ENCODE measurements around the gene LBP. TPM values are rescaled to one million over a fixed set of nuclear protein-coding genes. Genes with fewer than 3 reads are reported as not detected.
A peak's percentile ranks its signal among the peaks of the same experiment; 100 is the strongest.

The LBP gene
- total and polyA plus RNA-seq, 10 of the 15 experiments (the other 5 are each of a cell fraction or from before 2014, with no cell fraction given) = 0.04 to 0.10 TPM; not detected in 8

GRCh38 chr20:38369389-38369788 lies 23.1 kb downstream of the LBP start:
- peak overlapping the region; percentile 3; the same call in 1 of the 2 replicates for H2AFZ ChIP-seq (ENCODE audit: control insufficient read depth, low read depth, low read length)
- TF ChIP-seq USF1 (IDR thresholded peaks at IDR 0.05; ENCODE audit: borderline replicate concordance, extremely low read length, insufficient read depth, low read depth, low read length) (no peak), SIX5 (IDR thresholded peaks at IDR 0.05; ENCODE audit: low read depth, low read length, severe bottlenecking) (peak; percentile 52), PKNOX1 (IDR thresholded peaks at IDR 0.05) (peak; percentile 81), NFYB (IDR thresholded peaks at IDR 0.05; ENCODE audit: insufficient read depth, low read depth, low read length) (peak; percentile 62; the same call in 1 of the 2 replicates), GABPA (IDR thresholded peaks at IDR 0.05; ENCODE audit: low read depth) (peak; percentile 68), YY1 (IDR thresholded peaks at IDR 0.05; ENCODE audit: low read depth, low read length) (0 out of 2 replicates have a peak, but pooled peaks have one; percentile 33), E2F4 (IDR thresholded peaks at IDR 0.05; ENCODE audit: low read depth, low read length) (no peak), CREM (IDR thresholded peaks at IDR 0.05; ENCODE audit: low read depth) (no peak)
- WGBS (ENCODE audit: insufficient coverage, insufficient replicate concordance, low lambda C conversion rate, missing lambda C conversion rate) = 0% methylated on average over 2 of the region's 2 CpGs
- H3K79me2 ChIP-seq (ENCODE audit: control insufficient read depth, insufficient read depth, low read length) = no peaks in the 10 kb centered on the region
- no peak overlapping the region for H3K4me2 ChIP-seq (ENCODE audit: control insufficient read depth, insufficient read depth)
- peak; percentile 23 for FAIRE-seq
- in situ Hi-C loops (cut with MboI) (no loop called here), intact Hi-C loops (cut with micrococcal nuclease; ENCODE audit: unreplicated experiment) (no loop called here)
- H3K27ac ChIP-seq (ENCODE audit: control insufficient read depth, insufficient read depth) = no peak overlapping the region
- no peak overlapping the region for H3K4me3 ChIP-seq
- no peaks in the 10 kb centered on the region for H3K4me1 ChIP-seq (ENCODE audit: control insufficient read depth, insufficient read depth, low read length)
- ChIA-PET SMC1A (ENCODE audit: uncharacterized antibody, unreplicated experiment) (no interaction called here), RAD21 (ENCODE audit: unreplicated experiment) (no interaction called here), CTCF (no interaction called here), POLR2A (no interaction called here)
- no peaks in the 10 kb centered on the region for H4K20me1 ChIP-seq (ENCODE audit: control insufficient read depth, insufficient read depth)
- H3K9me3 ChIP-seq (replicated peaks; ENCODE audit: control insufficient read depth, insufficient read depth, low read length) = no peaks in the 10 kb centered on the region
- no peak overlapping the region for H3K9ac ChIP-seq (ENCODE audit: control insufficient read depth, insufficient read depth, low read length)
- BruUV-seq (replicated peaks) = no TSS peak
- no peaks in the 10 kb centered on the region for H3K36me3 ChIP-seq (ENCODE audit: control insufficient read depth in 2 of 2, insufficient read depth in 2 of 2, low read length in 1 of 2)
- ATAC-seq = peak; percentile 61
- no peak for DNase-seq (ENCODE audit: low read depth, low spot score)
- H3K27me3 ChIP-seq (replicated peaks in 1 of 2; ENCODE audit: control insufficient read depth in 2 of 2, insufficient read depth in 2 of 2, low read length in 1 of 2) = no peaks in the 10 kb centered on the region; a peak in 2 of 4 replicates

Data from GM12878 (cell line).